G401.6 (cell line): ENCODE data around the gene WIPF2.

Experiments
- FAIRE-seq: peaks from 2 replicates; lab custom pipeline; 2012; peaks lifted over from hg19 to GRCh38; lab: Jason Lieb, UNC

Gene WIPF2

DNA sequence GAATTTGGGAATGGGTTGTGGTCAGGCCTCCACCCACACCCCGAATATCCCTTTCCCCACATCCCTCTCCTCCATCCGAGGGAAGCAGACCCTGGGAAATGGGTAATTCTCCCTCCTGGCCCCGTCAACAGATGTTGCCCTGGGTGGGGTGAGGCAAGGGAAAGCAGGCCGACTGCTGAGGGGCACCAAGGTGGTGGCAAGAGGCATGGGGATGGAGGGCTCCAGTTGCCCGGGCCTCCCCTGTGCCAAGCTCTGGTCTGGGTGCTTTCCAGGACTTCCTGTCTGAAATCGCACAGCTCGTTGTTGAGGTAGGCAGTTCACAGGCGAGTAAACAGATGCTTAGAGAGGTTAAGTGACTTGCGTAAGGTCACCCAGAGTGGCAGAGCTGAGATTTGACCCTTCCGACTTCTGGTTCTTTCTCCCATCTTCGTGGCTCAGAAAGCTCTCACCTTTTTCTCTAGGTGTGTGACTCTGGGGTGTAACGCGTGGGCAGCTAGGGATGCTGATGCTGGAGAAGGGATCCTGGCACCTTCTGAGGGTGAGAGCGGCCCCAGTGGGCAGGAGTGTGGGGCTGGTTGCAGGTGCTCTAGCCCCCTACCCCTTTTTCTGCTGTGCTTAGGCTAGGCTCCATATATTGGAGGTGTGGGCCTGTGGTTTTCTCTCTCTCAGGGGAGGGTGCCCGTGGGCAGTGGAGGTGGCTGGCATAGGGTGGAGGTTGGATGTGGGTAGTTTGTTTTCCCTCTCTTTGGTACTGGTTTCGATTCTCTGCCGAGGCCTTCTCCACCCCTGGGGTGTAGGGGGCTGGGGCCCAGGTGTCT, 107.1 kb downstream of the WIPF2 start:
- no peak for FAIRE-seq

DNA sequence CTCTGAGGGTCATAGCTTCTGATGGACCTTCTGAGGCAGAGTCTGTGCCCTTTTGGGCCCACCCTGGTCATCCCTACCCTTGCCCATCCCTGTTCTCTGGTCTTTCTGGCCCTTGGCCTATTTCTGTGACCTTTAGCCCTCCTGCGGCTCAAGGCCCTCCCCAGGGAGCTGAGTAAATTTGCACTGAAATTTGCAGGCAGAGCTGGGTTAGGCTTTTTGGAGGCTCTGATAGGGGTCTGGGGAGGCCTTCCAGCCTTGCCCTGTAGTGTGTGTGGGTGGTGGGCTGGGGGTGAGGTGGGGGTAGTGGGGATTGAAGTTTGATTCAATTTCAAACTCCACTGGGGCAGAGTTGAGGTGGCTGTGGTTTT, 107.7 kb downstream of the WIPF2 start:
- no peak for FAIRE-seq

DNA sequence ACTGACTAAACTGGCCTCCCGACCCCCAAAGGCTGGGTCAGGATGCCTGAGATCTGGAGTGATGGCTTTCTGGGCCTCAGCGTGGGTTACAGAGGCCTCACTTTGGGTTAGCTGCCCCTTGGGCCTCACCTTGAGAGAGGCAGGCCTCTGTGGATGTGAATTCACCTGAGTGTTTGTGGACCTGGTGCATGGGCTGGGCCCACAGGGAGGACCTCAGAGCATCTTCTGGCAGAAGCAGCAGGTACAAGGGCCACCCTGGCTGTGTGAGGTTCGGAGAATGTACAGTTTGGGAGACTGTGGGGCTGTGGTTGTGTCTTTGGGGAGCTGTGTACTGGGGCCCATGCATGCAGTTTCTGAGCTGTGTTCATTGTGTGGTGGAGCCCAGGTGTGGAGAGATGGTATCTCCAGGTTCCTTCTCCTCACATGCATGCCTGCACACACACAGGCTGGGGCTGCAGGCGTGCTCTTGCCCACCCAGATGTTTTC, 108.2 kb downstream of the WIPF2 start:
- no peak for FAIRE-seq

DNA sequence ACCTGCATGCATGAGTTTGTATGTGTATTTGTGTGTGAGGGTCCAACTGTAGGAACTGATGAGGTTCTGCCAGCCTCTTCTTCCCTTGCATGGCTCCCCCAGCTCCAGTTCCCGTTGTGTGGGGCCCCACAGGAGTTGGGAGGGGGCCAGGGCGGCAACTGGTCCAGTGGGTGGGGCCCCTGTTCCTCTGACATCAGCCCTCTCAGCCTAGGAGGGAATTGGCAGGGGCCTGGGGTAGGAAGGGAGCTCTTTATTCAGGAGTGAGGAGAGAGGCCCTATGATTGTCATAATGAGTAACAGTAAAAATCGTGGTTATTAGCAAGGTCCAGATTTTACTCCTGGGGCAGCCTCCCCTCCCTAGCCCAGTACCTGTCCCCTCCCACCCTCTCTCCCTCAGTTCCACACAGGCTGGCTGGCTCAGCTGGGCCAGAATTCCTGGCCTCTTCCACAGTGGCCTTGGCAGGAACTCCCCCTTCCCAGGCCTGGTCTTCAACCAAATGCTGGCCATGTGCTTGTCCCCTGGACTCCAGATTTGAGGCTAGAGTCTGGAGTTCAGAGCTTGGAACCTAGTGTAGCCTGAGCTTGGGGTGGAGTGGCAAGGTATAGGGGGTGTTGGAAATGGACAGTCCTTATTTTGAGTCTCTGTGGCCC, 108.8 kb downstream of the WIPF2 start:
- FAIRE-seq, result no peak

DNA sequence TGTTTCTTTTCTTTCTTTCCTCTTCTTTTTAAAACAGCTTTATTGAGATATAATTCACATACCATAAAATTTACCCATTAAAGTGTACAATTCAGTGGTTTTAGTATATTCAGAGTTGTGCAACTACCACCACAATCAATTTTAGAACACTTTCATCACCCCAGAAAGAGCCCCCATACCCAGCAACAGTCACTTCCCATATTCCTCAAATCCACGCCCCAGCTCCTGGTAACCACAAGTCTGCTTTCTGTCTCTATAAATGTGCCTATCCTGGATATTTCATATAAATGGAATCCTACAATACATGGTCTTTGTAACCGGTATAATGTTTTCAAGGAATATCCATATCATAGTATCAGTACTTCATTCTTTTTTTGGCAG, 109.3 kb downstream of the WIPF2 start:
- FAIRE-seq, result no peak

DNA sequence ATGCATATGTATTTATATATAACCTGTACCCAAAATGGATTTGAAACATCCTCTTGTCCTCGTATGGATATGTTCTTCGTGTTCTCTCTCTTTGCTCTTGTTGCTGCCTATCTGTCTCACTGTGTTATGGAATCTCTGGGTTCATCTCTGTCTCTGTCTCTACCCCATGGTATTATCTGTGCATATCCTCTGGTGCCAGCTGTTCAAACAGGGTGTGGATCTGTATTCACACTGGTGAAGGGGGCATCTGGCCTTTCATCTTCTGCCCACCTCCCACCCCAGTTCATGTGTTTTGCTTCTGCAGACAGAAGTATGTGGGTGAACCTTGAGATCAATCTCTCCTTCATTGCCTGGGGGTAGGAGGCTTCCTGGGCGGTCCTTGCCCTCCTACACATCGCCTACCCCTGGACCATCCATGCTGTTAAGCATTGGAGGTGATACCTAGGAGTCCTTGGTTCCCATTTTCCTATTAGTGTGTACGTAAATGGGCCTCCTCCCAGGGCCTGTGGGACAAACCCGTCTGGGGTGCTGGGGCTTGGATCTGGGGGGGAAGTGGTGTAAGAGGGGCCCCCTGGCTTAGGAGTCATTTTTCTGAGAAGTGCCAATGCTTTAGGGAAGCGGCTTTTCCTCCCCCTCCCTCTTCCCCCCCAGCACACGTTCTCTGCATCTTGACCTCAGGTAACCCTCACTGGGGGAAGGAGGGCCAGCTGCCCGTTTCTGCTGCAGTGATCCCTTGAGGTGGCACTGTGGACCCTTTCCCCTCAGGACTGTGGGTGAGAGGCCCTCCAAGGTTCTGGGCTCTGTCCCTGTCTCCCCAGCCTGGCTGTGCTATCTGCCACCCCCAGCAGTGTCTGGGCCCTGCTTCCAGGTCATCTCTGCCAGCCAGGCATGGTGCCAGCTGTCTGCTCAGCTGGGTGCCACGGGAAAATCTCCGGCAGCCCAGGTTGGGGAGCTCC, 111.0 kb downstream of the WIPF2 start:
- FAIRE-seq, result no peak

DNA sequence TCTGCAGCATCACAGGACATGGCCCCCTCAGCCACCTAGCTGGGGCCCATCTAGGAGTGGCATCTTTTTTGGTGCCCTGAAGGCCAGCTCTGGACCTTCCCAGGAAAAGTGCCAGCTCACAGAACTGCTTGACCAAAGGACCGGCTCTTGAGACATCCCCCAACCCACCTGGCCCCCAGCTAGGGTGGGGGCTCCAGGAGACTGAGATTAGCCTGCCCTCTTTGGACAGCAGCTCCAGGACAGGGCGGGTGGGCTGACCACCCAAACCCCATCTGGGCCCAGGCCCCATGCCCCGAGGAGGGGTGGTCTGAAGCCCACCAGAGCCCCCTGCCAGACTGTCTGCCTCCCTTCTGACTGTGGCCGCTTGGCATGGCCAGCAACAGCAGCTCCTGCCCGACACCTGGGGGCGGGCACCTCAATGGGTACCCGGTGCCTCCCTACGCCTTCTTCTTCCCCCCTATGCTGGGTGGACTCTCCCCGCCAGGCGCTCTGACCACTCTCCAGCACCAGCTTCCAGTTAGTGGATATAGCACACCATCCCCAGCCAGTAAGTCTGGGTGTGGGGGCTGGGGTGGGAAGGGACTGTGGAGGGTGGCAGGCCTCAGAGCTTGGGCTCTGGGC, 111.9 kb downstream of the WIPF2 start:
- FAIRE-seq, result no peak

DNA sequence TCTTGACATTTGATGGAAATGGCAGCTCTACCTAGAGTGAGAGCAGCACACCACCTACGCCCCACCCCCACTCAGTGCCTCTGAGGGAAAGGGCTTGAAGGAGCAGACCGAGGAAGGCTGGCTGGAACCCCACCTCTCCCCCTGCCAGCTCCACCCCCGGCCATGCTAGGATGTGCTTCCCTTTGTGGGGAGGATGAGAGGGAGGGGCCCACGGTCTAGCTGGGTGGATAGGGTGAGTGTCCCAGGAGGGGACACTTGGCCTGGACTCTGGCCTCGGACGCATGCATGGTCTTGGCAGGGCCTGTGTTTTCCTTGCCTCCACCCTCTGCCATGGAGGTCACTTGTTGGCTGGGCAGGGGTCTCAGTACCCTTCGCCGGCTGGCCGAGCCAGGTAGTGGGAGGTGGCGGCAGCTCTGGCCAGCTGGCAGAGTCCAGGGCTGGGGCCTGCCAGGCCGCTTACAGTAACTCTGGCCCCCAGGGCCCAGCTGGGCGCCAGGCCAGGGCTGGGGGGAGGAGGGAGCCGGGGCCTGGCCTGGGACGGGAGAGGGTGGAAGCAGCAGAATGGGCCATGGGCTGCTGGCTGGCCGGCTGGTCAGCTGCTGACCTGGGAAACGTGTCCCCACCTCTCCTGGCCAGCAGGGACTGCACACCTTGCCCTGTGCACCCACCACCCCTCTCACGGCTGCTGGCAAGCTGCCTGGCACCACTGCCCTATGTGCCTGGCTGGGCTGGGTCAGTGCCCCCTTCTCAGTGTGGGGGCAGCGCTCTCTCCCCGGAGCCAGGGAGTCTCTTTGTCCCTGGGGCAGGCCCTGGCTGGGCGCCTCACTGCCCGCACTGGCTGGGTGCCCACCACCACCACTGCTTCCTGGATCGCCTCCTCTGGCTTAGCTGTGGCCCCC, 112.9 kb downstream of the WIPF2 start:
- FAIRE-seq, result no peak
